ENCODE results near the gene CCDC27. TPM values are rescaled to one million over a fixed set of nuclear protein-coding genes. Genes with fewer than 3 reads are reported as not detected.
A peak's percentile ranks its signal among the peaks of the same experiment; 100 is the strongest.

CCDC27 gene
- total RNA-seq, 2 donors from 2014 or later: not detected

GRCh38 chr1:3735688-3736087, 16.6 kb upstream of the CCDC27 start:
- ATAC-seq (no peak), DNase-seq (ENCODE audit: low spot score) (no peak)
- H3K27me3 Mint-ChIP-seq: no peaks in the 10 kb centered on the region
- H3K27ac Mint-ChIP-seq: no peak overlapping the region
- no peaks in the 10 kb centered on the region for H3K4me1 Mint-ChIP-seq (ENCODE audit: low read depth in 2 of 2)
- H3K9me3 Mint-ChIP-seq: no peaks in the 10 kb centered on the region
- no peaks in the 10 kb centered on the region for H3K36me3 Mint-ChIP-seq
- no peak overlapping the region for H3K4me3 Mint-ChIP-seq

DNA sequence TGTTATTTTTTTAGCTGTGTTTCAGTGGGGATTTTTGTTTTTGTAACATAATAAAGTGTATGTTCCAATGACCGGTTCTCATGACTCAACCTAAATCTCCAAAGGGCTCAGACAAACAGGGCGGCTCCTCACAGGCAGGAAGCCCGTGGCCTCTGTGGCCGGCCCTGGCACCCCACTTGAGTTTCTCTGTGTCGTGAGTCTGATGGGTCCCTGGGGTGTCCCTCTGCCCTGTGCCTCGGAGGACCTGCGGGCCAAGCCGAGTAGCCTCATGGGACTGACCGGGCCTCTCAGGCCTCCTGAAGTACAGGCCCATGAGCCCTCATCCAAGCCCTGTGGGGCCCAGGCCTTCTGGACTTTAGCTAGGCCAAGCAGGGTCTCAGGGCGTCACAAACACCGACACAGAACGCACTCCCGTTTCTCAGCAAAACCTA, 16.1 kb upstream of the CCDC27 start:
- Mint-ChIP-seq H3K9me3 (no peaks in the 10 kb centered on the region), H3K4me1 (ENCODE audit: low read depth in 2 of 2) (no peaks in the 10 kb centered on the region), H3K27me3 (no peaks in the 10 kb centered on the region), H3K27ac (no peak overlapping the region), H3K4me3 (no peak overlapping the region), H3K36me3 (no peaks in the 10 kb centered on the region)
- DNase-seq (ENCODE audit: low spot score) (no peak), ATAC-seq (no peak)

DNA sequence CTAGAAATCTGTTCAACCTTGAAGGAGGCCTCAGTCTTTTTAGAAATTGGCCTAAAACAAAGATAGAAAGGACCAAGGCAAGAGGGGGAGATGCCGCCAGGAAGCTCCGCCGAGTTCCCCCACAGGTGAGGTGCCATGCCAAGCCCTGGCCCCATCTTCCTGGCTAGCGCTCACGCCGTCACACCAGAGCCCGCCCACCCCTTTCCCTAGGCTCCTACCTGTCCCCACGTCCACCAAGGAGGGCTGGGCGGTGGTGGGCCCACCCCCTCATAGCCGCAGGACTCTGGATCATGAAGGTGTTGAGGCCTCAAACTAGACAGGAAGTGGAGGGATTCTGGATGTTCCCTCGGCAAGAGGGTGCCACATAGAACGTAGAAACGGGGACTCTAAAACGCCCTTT, 15.5 kb upstream of the CCDC27 start:
- H3K4me1 Mint-ChIP-seq (ENCODE audit: low read depth in 2 of 2): peaks cover 0 to 3% of the 10 kb centered on the region in 2 donors
- H3K4me3 Mint-ChIP-seq: no peak overlapping the region
- H3K27ac Mint-ChIP-seq: no peak overlapping the region
- H3K27me3 Mint-ChIP-seq: no peaks in the 10 kb centered on the region
- ATAC-seq: no peak
- no peaks in the 10 kb centered on the region for H3K9me3 Mint-ChIP-seq
- no peaks in the 10 kb centered on the region for H3K36me3 Mint-ChIP-seq
- DNase-seq (ENCODE audit: low spot score): no peak

- Mint-ChIP-seq H3K27me3 (no peaks in the 10 kb centered on the region), H3K36me3 (no peaks in the 10 kb centered on the region), H3K4me1 (ENCODE audit: low read depth in 2 of 2) (peaks cover 0 to 3% of the 10 kb centered on the region in 2 donors), H3K4me3 (no peak overlapping the region), H3K27ac (no peak overlapping the region), H3K9me3 (no peaks in the 10 kb centered on the region)
- DNase-seq (ENCODE audit: low spot score) (no peak), ATAC-seq (no peak)
Measured at GRCh38 chr1:3738943-3739342, 13.3 kb upstream of the CCDC27 start.

GRCh38 chr1:3740042-3740441, 12.2 kb upstream of the CCDC27 start:
- Mint-ChIP-seq H3K4me3 (no peak overlapping the region), H3K36me3 (no peaks in the 10 kb centered on the region), H3K4me1 (ENCODE audit: low read depth in 2 of 2) (peaks cover 0 to 4% of the 10 kb centered on the region in 2 donors), H3K9me3 (no peaks in the 10 kb centered on the region), H3K27me3 (no peaks in the 10 kb centered on the region), H3K27ac (no peak overlapping the region)
- DNase-seq (ENCODE audit: low spot score) (no peak), ATAC-seq (no peak)

- H3K9me3 Mint-ChIP-seq: no peaks in the 10 kb centered on the region
- ATAC-seq: no peak
- H3K27me3 Mint-ChIP-seq: no peaks in the 10 kb centered on the region
- H3K27ac Mint-ChIP-seq: no peak overlapping the region
- peaks cover 7 to 11% of the 10 kb centered on the region in 2 donors for H3K4me1 Mint-ChIP-seq (ENCODE audit: low read depth in 2 of 2)
- no peak overlapping the region for H3K4me3 Mint-ChIP-seq
- DNase-seq (ENCODE audit: low spot score): no peak
- H3K36me3 Mint-ChIP-seq: no peaks in the 10 kb centered on the region
Measured at GRCh38 chr1:3740752-3741151, 11.5 kb upstream of the CCDC27 start.

DNA sequence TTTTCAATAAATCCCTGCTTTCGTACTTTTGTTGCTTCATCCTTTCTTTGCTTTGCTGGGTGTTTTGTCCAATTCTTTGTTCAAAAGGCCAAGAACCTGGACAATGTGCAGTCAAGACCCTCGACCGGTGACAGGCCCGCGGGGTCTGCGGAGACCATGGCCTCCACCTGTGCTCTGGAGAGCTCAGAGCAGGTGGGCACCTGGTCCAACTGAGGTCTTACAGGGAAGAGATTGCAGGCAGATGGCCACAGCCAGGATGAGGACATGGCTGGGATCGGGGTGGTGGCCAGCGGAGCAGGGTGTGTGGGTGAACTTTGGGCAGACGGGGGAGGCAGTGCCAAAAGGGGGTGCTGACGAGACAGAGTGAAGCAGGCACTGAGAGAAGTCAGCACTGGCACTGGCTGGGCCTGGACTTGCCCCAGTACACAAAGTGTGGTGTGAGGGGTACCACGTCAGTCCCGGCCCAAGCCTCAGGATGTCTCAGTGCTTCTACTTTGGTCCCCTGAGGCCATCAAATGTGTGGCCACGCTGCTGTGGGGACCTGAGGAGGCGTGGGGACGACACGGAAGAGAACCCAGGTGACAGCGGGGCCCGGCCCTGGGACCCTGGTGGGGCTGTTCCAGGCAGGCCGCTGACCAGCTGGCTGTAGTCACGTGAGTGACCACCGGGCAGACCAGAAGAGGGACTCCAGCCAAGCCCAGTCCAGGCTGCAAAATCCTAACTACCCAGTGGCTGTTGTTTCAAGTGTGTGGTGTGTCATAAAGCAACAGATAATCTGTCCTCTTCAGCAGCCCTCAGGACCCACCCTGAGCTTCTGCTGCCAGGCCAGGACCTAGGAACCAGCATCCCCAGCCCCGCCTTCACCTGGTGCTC, 10.4 kb upstream of the CCDC27 start:
- Mint-ChIP-seq H3K4me1 (ENCODE audit: low read depth in 2 of 2) (peaks cover 14 to 16% of the 10 kb centered on the region in 2 donors), H3K4me3 (no peak overlapping the region), H3K27ac (no peak overlapping the region), H3K36me3 (no peaks in the 10 kb centered on the region), H3K27me3 (no peaks in the 10 kb centered on the region), H3K9me3 (no peaks in the 10 kb centered on the region)
- ATAC-seq: no peak
- DNase-seq (ENCODE audit: low spot score): no peak

GRCh38 chr1:3742439-3743298, 9.6 kb upstream of the CCDC27 start:
- ATAC-seq (no peak), DNase-seq (ENCODE audit: low spot score) (no peak)
- Mint-ChIP-seq H3K36me3 (no peaks in the 10 kb centered on the region), H3K27ac (no peak overlapping the region), H3K9me3 (no peaks in the 10 kb centered on the region), H3K4me3 (no peak overlapping the region), H3K27me3 (no peaks in the 10 kb centered on the region), H3K4me1 (ENCODE audit: low read depth in 2 of 2) (peaks cover 15 to 16% of the 10 kb centered on the region in 2 donors)

- ATAC-seq (no peak), DNase-seq (ENCODE audit: low spot score) (no peak)
- H3K4me3 Mint-ChIP-seq: no peak overlapping the region
- no peak overlapping the region for H3K27ac Mint-ChIP-seq
- peaks cover 21% of the 10 kb centered on the region in 2 donors for H3K4me1 Mint-ChIP-seq (ENCODE audit: low read depth in 2 of 2)
- H3K36me3 Mint-ChIP-seq: no peaks in the 10 kb centered on the region
- no peaks in the 10 kb centered on the region for H3K27me3 Mint-ChIP-seq
- H3K9me3 Mint-ChIP-seq: no peaks in the 10 kb centered on the region
Measured at GRCh38 chr1:3743421-3743820, 8.8 kb upstream of the CCDC27 start.

GRCh38 chr1:3743826-3744225, 8.4 kb upstream of the CCDC27 start:
- Mint-ChIP-seq H3K4me1 (ENCODE audit: low read depth in 2 of 2) (peaks cover 21% of the 10 kb centered on the region in 2 donors), H3K27ac (no peak overlapping the region), H3K27me3 (no peaks in the 10 kb centered on the region), H3K9me3 (no peaks in the 10 kb centered on the region), H3K4me3 (no peak overlapping the region), H3K36me3 (no peaks in the 10 kb centered on the region)
- ATAC-seq (no peak), DNase-seq (ENCODE audit: low spot score) (no peak)

GRCh38 chr1:3744646-3745045, 7.6 kb upstream of the CCDC27 start:
- H3K4me3 Mint-ChIP-seq: no peak overlapping the region
- no peaks in the 10 kb centered on the region for H3K9me3 Mint-ChIP-seq
- no peak for ATAC-seq
- no peaks in the 10 kb centered on the region for H3K36me3 Mint-ChIP-seq
- H3K27me3 Mint-ChIP-seq: no peaks in the 10 kb centered on the region
- no peak for DNase-seq (ENCODE audit: low spot score)
- H3K27ac Mint-ChIP-seq: no peak overlapping the region
- peaks cover 21% of the 10 kb centered on the region in 2 donors for H3K4me1 Mint-ChIP-seq (ENCODE audit: low read depth in 2 of 2)

DNA sequence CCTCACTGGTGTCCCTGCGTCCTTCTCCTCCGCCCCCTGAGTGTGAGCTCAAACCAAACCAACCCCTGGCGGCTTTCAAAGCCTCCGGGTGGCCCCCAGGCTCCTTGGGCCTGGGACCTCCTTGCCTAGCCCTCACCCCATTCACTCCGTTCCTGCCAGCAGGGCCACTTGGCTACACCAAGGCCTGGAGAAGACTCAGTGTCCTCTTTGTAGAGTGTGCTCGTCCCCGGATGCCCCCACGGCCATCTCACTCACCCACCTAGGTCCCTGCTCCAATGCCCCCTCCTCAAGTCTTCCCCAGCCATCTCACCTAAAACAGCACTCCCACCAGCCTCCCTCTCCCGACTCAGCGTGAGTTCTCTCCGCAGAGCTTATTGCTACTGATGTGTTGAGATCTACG, 7.2 kb upstream of the CCDC27 start:
- peak overlapping the region; percentile 80 for H3K4me3 Mint-ChIP-seq
- H3K27me3 Mint-ChIP-seq: no peaks in the 10 kb centered on the region
- ATAC-seq: no peak

GRCh38 chr1:3745590-3746381, 6.5 kb upstream of the CCDC27 start:
- peak overlapping the region; percentile 80 for H3K4me3 Mint-ChIP-seq
- H3K27ac Mint-ChIP-seq: peak overlapping the region; percentile 23 to 24
- ATAC-seq (no peak), DNase-seq (ENCODE audit: low spot score) (no peak)
- H3K4me1 Mint-ChIP-seq (ENCODE audit: low read depth in 2 of 2): peaks cover 21% of the 10 kb centered on the region in 2 donors
- H3K9me3 Mint-ChIP-seq: no peaks in the 10 kb centered on the region
- H3K27me3 Mint-ChIP-seq: peaks cover 0 to under 1% of the 10 kb centered on the region in 2 donors
- no peaks in the 10 kb centered on the region for H3K36me3 Mint-ChIP-seq

More for the DNA sequence above, 7.2 kb upstream of the CCDC27 start:
- Mint-ChIP-seq H3K36me3 (no peaks in the 10 kb centered on the region), H3K4me1 (ENCODE audit: low read depth in 2 of 2) (peaks cover 21% of the 10 kb centered on the region in 2 donors), H3K9me3 (no peaks in the 10 kb centered on the region), H3K27ac (peak overlapping the region in 1 of 2 donors; percentile 23)
- no peak for DNase-seq (ENCODE audit: low spot score)

Measured in natural killer cell treated with Interleukin-12 subunit alpha and Interleukin-12 subunit beta and Interleukin-15 and Interleukin-18, amount 100 ng/mL, for 72 hours (primary cell).